Duodenal mucosa (tissue), 2 donors: ENCODE results near the gene DAND5.
A peak's percentile ranks its signal among the peaks of the same experiment; 100 is the strongest.

ENCODE experiments used
- H3K27ac ChIP-seq: one replicate; pipeline ENCODE4 v1.7.0; 2013; ENCODE audit warnings: low read depth, low read length
- H3K27me3 ChIP-seq, 2 donors: one replicate each; pipeline ENCODE4 v1.7.0; 2013; ENCODE audit warnings: low read length in 2 of 2, control low read depth in 1 of 2; ENCODE audit not compliant: insufficient read depth in 2 of 2, control insufficient read depth in 1 of 2
- H3K36me3 ChIP-seq, 2 donors: one replicate each; pipeline ENCODE4 v1.7.0; 2013; ENCODE audit warnings: low read length in 2 of 2, control low read depth in 1 of 2; ENCODE audit not compliant: insufficient read depth in 2 of 2, control insufficient read depth in 1 of 2
- H3K4me1 ChIP-seq, 2 donors: one replicate each; pipeline ENCODE4 v1.7.0; 2013; ENCODE audit warnings: low read length in 2 of 2, control low read depth in 1 of 2; ENCODE audit not compliant: insufficient read depth in 2 of 2, control insufficient read depth in 1 of 2
- H3K4me3 ChIP-seq, 2 donors: one replicate each; pipeline ENCODE4 v1.7.0; 2013; ENCODE audit warnings: low read length in 2 of 2, low read depth in 1 of 2
- H3K9ac ChIP-seq, 2 donors: one replicate each; pipeline ENCODE4 v1.7.0; 2013; ENCODE audit warnings: low read length in 2 of 2, low read depth in 1 of 2
- H3K9me3 ChIP-seq, 2 donors: one replicate each; pipeline ENCODE4 v1.7.0; 2013; ENCODE audit warnings: low read length in 2 of 2, control low read depth in 1 of 2; ENCODE audit not compliant: control insufficient read depth in 1 of 2

Gene DAND5

GRCh38 chr19:12937093-12937926 is 32.1 kb upstream of the DAND5 start:
- H3K4me1 ChIP-seq, result peaks cover 36 to 54% of the 10 kb centered on the region in 2 donors
- peaks cover 12 to 26% of the 10 kb centered on the region in 2 donors for H3K36me3 ChIP-seq
- H3K27ac ChIP-seq, result peak overlapping the region; percentile 54
- H3K4me3 ChIP-seq, result peak overlapping the region; percentile 78 to 85
- H3K9ac ChIP-seq, result peak overlapping the region; percentile 62 to 76
- no peaks in the 10 kb centered on the region for H3K27me3 ChIP-seq
- no peaks in the 10 kb centered on the region for H3K9me3 ChIP-seq

GRCh38 chr19:12937927-12938778 is 31.2 kb upstream of the DAND5 start, which contains the start of gene CALR:
CALR (plus strand) TSS chr19:12938609; CDS start chr19:12938680, 71 bp downstream.
- H3K36me3 ChIP-seq, result peaks cover 13 to 34% of the 10 kb centered on the region in 2 donors
- peaks cover 31 to 52% of the 10 kb centered on the region in 2 donors for H3K4me1 ChIP-seq
- peak within 1 kb of the TSS; percentile 84 to 94 for H3K9ac ChIP-seq
- H3K27me3 ChIP-seq, result no peaks in the 10 kb centered on the region
- H3K4me3 ChIP-seq, result peak within 1 kb of the TSS; percentile 94 to 97
- no peaks in the 10 kb centered on the region for H3K9me3 ChIP-seq
- peak within 1 kb of the TSS; percentile 83 for H3K27ac ChIP-seq

- Histone ChIP-seq H3K9me3 (no peaks in the 10 kb centered on the region), H3K36me3 (peaks cover 19 to 41% of the 10 kb centered on the region in 2 donors), H3K4me1 (peaks cover 36 to 55% of the 10 kb centered on the region in 2 donors)
Observed at GRCh38 chr19:12938779-12939601, 30.4 kb upstream of the DAND5 start.

GRCh38 chr19:12939975-12940423 is 29.4 kb upstream of the DAND5 start:
- peak overlapping the region; percentile 35 for H3K27ac ChIP-seq
- peak overlapping the region; percentile 94 to 97 for H3K4me3 ChIP-seq
- no peaks in the 10 kb centered on the region for H3K27me3 ChIP-seq
- no peaks in the 10 kb centered on the region for H3K9me3 ChIP-seq
- H3K4me1 ChIP-seq, result peaks cover 39 to 55% of the 10 kb centered on the region in 2 donors
- peak overlapping the region; percentile 84 to 94 for H3K9ac ChIP-seq
- peaks cover 19 to 47% of the 10 kb centered on the region in 2 donors for H3K36me3 ChIP-seq

More at GRCh38 chr19:12938779-12939601, 30.4 kb upstream of the DAND5 start:
- Histone ChIP-seq H3K4me3 (peak overlapping the region; percentile 94 to 97), H3K27ac (peak overlapping the region; percentile 83), H3K9ac (peak overlapping the region; percentile 84 to 94), H3K27me3 (no peaks in the 10 kb centered on the region)

GRCh38 chr19:12940897-12941296 is 28.5 kb upstream of the DAND5 start:
- H3K9ac ChIP-seq, result peak overlapping the region; percentile 84 to 94
- no peak overlapping the region for H3K27ac ChIP-seq
- H3K27me3 ChIP-seq, result no peaks in the 10 kb centered on the region
- peaks cover 19 to 47% of the 10 kb centered on the region in 2 donors for H3K36me3 ChIP-seq
- H3K4me3 ChIP-seq, result peak overlapping the region; percentile 94 to 97
- H3K4me1 ChIP-seq, result peaks cover 42 to 55% of the 10 kb centered on the region in 2 donors
- H3K9me3 ChIP-seq, result no peaks in the 10 kb centered on the region

- Histone ChIP-seq H3K4me3 (no peak overlapping the region), H3K9ac (no peak overlapping the region), H3K36me3 (peaks cover 22 to 58% of the 10 kb centered on the region in 2 donors), H3K27me3 (no peaks in the 10 kb centered on the region), H3K27ac (no peak overlapping the region), H3K4me1 (peaks cover 44 to 65% of the 10 kb centered on the region in 2 donors), H3K9me3 (no peaks in the 10 kb centered on the region)
Observed at GRCh38 chr19:12943437-12944044, 25.8 kb upstream of the DAND5 start.

- peaks cover 44 to 65% of the 10 kb centered on the region in 2 donors for H3K4me1 ChIP-seq
- no peaks in the 10 kb centered on the region for H3K27me3 ChIP-seq
- no peaks in the 10 kb centered on the region for H3K9me3 ChIP-seq
- peaks cover 28 to 64% of the 10 kb centered on the region in 2 donors for H3K36me3 ChIP-seq
- H3K4me3 ChIP-seq, result no peak overlapping the region
- no peak overlapping the region for H3K27ac ChIP-seq
- H3K9ac ChIP-seq, result no peak overlapping the region
Observed at GRCh38 chr19:12944104-12944674, 25.2 kb upstream of the DAND5 start.

GRCh38 chr19:12945479-12946091 is 23.8 kb upstream of the DAND5 start, which contains the start of gene RAD23A:
RAD23A (plus strand) TSS chr19:12945862; CDS start chr19:12945949, 87 bp downstream.
- peaks cover 28 to 66% of the 10 kb centered on the region in 2 donors for H3K36me3 ChIP-seq
- H3K4me1 ChIP-seq, result peaks cover 32 to 51% of the 10 kb centered on the region in 2 donors
- H3K27me3 ChIP-seq, result no peaks in the 10 kb centered on the region
- peak within 1 kb of the TSS; percentile 88 to 90 for H3K4me3 ChIP-seq
- peak within 1 kb of the TSS; percentile 79 to 83 for H3K9ac ChIP-seq
- no peaks in the 10 kb centered on the region for H3K9me3 ChIP-seq
- H3K27ac ChIP-seq, result peak within 1 kb of the TSS; percentile 89
